HepG2 (cell line): ENCODE measurements around the gene CYB5D1. TPM values are rescaled to one million over a fixed set of nuclear protein-coding genes. Genes with fewer than 3 reads are reported as not detected.

ENCODE experiments used
- CEBPB ChIP-seq: IDR thresholded peaks from 2 replicates; pipeline ENCODE4 v1.6.1; 2011; ENCODE audit warnings: low read depth, low read length, improper control_type of control experiment, borderline replicate concordance
- EP300 ChIP-seq, 3 experiments: sonication (generic) in 1 of 3; formaldehyde crosslinking in 1 of 3; IDR thresholded peaks; 2 replicates each; pipeline versions ENCODE4 v1.5.1 to v1.6.1; 2011 to 2020; ENCODE audit warnings: low read depth in 2 of 3, low read length in 2 of 3, borderline replicate concordance in 1 of 3, improper control_type of control experiment in 1 of 3, mild to moderate bottlenecking in 1 of 3, missing genetic modification reagents in 1 of 3, moderate library complexity in 1 of 3
- HIVEP1 ChIP-seq: sonication (generic); formaldehyde crosslinking; IDR thresholded peaks from 2 replicates; pipeline ENCODE4 v1.4.0; 2020; ENCODE audit warnings: mild to moderate bottlenecking, missing genetic modification reagents
- KDM3A ChIP-seq: IDR thresholded peaks from 2 replicates; pipeline ENCODE4 v1.6.1; 2018; ENCODE audit warnings: low read depth, missing compliant biosample characterization
- MEIS1 ChIP-seq: sonication (generic); formaldehyde crosslinking; IDR thresholded peaks from 2 replicates; pipeline ENCODE4 v1.9.0; 2021; ENCODE audit warnings: mild to moderate bottlenecking, missing genetic modification reagents, moderate library complexity, borderline replicate concordance
- REL ChIP-seq: sonication (generic); formaldehyde crosslinking; conservative IDR thresholded peaks from 2 replicates; pipeline ENCODE4 v1.8.0; 2022; ENCODE audit warnings: mild to moderate bottlenecking, missing genetic modification reagents, moderate library complexity
- SATB2 ChIP-seq: sonication (generic); formaldehyde crosslinking; IDR thresholded peaks from 2 replicates; pipeline ENCODE4 v1.5.0; 2020; ENCODE audit warnings: missing genetic modification reagents
- ZNF326 ChIP-seq: sonication (generic); formaldehyde crosslinking; IDR thresholded peaks from 2 replicates; pipeline ENCODE4 v1.4.0; 2020; ENCODE audit warnings: missing genetic modification reagents, borderline replicate concordance
- ZNF350 ChIP-seq: sonication (generic); formaldehyde crosslinking; IDR thresholded peaks from 2 replicates; pipeline ENCODE4 v1.4.0; 2020; ENCODE audit warnings: mild to moderate bottlenecking, low read depth, missing genetic modification reagents, borderline replicate concordance
- ZNF572 ChIP-seq: sonication (generic); formaldehyde crosslinking; IDR thresholded peaks from 2 replicates; pipeline ENCODE4 v1.5.1; 2020; ENCODE audit warnings: mild to moderate bottlenecking, missing genetic modification reagents
- ZSCAN29 ChIP-seq: sonication (generic); formaldehyde crosslinking; conservative IDR thresholded peaks from 2 replicates; pipeline ENCODE4 v1.4.0; 2020; ENCODE audit warnings: mild to moderate bottlenecking, missing genetic modification reagents
- polyA plus RNA-seq, 8 experiments: library from polyadenylated mRNA; depleted of rRNA in 3 of 8; stranded (reverse) in 7 of 8; unstranded in 1 of 8; fragments of >200 nt; fragmentation: Illumina TruSeq in 4 of 8; extraction: Trizol in 4 of 8; gene quantifications; 2 replicates each; pipeline versions ENCODE4 v1.2.1 to v1.2.3, GENCODE V29; 2011 to 2016; ENCODE audit warnings: low read depth in 4 of 8, missing spikeins in 1 of 8, mixed read lengths in 1 of 8; ENCODE audit not compliant: insufficient read depth in 1 of 8
- total RNA-seq, 5 experiments: library from RNA; depleted of rRNA; stranded (reverse); fragments of >200 nt; fragmentation: Illumina TruSeq; extraction: Trizol; gene quantifications; 2 replicates each; pipeline ENCODE4 v1.2.3, GENCODE V29; 2016; ENCODE audit warnings: low read depth in 1 of 5
- TF ChIP-seq, protein P1 (sequence below): sonication (generic); formaldehyde crosslinking; conservative IDR thresholded peaks from 2 replicates; pipeline ENCODE4 v1.4.0; 2020; ENCODE audit warnings: missing genetic modification reagents
- TF ChIP-seq, protein P2 (sequence below): sonication (generic); formaldehyde crosslinking; conservative IDR thresholded peaks from 2 replicates; pipeline ENCODE4 v1.4.0; 2020; ENCODE audit warnings: missing genetic modification reagents
- TF ChIP-seq, protein P3 (sequence below): sonication (generic); formaldehyde crosslinking; IDR thresholded peaks from 2 replicates; pipeline ENCODE4 v1.4.0; 2020; ENCODE audit warnings: missing genetic modification reagents
- TF ChIP-seq, protein P4 (sequence below): IDR thresholded peaks from 2 replicates; pipeline ENCODE4 v1.6.1; 2016; ENCODE audit warnings: low read depth, control low read depth
- TF ChIP-seq, protein P5 (sequence below): sonication (generic); formaldehyde crosslinking; IDR thresholded peaks from 2 replicates; pipeline ENCODE4 v1.5.0; 2020; ENCODE audit warnings: mild to moderate bottlenecking, missing genetic modification reagents, borderline replicate concordance

Gene CYB5D1
- total and polyA plus RNA-seq, 2 of the 13 experiments (the other 11 are each of a cell fraction or from before 2014, with no cell fraction given) = 8.9 to 17.0 TPM

DNA sequence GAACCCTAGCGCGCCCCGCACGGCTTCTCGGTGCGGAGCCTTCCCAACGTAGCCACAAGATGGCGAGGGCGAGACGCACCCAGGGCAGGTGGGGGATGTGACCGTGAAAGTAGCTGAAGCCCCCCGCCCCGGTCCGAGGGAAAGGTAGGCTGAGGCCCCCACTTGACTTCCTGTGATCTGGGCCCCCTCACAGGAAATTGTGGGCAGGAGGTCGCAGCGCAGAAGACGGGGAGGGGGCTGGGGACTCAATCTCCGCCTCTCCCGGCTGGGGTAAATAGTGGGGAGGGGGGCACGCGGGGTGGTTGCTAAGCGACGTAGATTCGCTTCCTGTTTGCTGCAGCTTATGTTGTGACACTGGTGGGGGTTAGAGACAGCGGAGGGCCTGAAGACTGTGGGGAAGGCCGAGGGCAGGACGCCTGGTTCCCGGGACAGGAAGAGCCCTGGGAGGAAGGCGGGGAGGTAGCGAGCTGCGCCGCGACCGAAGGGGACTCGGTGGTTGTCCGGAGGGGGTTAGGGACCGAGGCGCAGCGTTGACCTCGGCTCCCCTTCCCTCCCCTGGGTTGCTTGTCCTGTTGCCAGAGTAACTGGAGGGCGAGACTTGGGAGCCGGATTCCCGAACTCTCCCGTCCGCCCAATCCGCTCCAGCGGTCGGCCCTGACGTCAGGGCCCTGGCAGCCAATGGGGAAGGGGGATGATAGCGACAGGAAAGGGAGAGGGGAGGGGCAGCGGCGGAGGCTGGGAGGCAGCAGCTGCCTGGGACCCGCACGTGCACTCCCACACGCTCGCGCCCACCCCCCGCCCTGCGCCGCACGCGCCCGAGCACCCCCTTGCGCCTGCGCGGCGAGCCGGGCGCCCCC is 22.6 kb upstream of the CYB5D1 start (continued):
- TF ChIP-seq, protein P1, sequence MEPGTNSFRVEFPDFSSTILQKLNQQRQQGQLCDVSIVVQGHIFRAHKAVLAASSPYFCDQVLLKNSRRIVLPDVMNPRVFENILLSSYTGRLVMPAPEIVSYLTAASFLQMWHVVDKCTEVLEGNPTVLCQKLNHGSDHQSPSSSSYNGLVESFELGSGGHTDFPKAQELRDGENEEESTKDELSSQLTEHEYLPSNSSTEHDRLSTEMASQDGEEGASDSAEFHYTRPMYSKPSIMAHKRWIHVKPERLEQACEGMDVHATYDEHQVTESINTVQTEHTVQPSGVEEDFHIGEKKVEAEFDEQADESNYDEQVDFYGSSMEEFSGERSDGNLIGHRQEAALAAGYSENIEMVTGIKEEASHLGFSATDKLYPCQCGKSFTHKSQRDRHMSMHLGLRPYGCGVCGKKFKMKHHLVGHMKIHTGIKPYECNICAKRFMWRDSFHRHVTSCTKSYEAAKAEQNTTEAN (CRISPR knock-in tag) = peak; percentile 50; the same call in 1 of the 2 replicates
- TF ChIP-seq, protein P2, sequence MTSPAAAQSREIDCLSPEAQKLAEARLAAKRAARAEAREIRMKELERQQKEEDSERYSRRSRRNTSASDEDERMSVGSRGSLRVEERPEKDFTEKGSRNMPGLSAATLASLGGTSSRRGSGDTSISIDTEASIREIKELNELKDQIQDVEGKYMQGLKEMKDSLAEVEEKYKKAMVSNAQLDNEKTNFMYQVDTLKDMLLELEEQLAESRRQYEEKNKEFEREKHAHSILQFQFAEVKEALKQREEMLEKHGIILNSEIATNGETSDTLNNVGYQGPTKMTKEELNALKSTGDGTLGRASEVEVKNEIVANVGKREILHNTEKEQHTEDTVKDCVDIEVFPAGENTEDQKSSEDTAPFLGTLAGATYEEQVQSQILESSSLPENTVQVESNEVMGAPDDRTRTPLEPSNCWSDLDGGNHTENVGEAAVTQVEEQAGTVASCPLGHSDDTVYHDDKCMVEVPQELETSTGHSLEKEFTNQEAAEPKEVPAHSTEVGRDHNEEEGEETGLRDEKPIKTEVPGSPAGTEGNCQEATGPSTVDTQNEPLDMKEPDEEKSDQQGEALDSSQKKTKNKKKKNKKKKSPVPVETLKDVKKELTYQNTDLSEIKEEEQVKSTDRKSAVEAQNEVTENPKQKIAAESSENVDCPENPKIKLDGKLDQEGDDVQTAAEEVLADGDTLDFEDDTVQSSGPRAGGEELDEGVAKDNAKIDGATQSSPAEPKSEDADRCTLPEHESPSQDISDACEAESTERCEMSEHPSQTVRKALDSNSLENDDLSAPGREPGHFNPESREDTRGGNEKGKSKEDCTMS (CRISPR knock-in tag) = no peak
- TF ChIP-seq EP300 (IDR thresholded peaks at IDR 0.05; ENCODE audit: low read depth in 2 of 2, low read length in 2 of 2) (0 out of 4 replicates have a peak, but pooled peaks have one; percentile 3 to 25), EP300 (CRISPR knock-in tag; IDR thresholded peaks at IDR 0.05; ENCODE audit: borderline replicate concordance) (0 out of 2 replicates have a peak, but pooled peaks have one; percentile 28), HIVEP1 (CRISPR knock-in tag) (peak; percentile 83; the same call in 1 of the 2 replicates), ZNF572 (CRISPR knock-in tag) (0 out of 2 replicates have a peak, but pooled peaks have one; percentile 60), MEIS1 (CRISPR knock-in tag) (peak; percentile 13; the same call in 1 of the 2 replicates), REL (CRISPR knock-in tag) (0 out of 2 replicates have a peak, but pooled peaks have one; percentile 33), KDM3A (CRISPR knock-in tag) (peak; percentile 58; the same call in 1 of the 2 replicates), ZSCAN29 (0 out of 2 replicates have a peak, but pooled peaks have one; percentile 45), ZNF326 (CRISPR knock-in tag) (no peak), CEBPB (0 out of 2 replicates have a peak, but pooled peaks have one; percentile 4), ZNF350 (CRISPR knock-in tag) (peak; percentile 62; the same call in 1 of the 2 replicates), SATB2 (CRISPR knock-in tag) (no peak)
- TF ChIP-seq, protein P3, sequence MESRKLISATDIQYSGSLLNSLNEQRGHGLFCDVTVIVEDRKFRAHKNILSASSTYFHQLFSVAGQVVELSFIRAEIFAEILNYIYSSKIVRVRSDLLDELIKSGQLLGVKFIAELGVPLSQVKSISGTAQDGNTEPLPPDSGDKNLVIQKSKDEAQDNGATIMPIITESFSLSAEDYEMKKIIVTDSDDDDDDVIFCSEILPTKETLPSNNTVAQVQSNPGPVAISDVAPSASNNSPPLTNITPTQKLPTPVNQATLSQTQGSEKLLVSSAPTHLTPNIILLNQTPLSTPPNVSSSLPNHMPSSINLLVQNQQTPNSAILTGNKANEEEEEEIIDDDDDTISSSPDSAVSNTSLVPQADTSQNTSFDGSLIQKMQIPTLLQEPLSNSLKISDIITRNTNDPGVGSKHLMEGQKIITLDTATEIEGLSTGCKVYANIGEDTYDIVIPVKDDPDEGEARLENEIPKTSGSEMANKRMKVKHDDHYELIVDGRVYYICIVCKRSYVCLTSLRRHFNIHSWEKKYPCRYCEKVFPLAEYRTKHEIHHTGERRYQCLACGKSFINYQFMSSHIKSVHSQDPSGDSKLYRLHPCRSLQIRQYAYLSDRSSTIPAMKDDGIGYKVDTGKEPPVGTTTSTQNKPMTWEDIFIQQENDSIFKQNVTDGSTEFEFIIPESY (CRISPR knock-in tag) = peak; percentile 40; the same call in 1 of the 2 replicates
- TF ChIP-seq, protein P4, sequence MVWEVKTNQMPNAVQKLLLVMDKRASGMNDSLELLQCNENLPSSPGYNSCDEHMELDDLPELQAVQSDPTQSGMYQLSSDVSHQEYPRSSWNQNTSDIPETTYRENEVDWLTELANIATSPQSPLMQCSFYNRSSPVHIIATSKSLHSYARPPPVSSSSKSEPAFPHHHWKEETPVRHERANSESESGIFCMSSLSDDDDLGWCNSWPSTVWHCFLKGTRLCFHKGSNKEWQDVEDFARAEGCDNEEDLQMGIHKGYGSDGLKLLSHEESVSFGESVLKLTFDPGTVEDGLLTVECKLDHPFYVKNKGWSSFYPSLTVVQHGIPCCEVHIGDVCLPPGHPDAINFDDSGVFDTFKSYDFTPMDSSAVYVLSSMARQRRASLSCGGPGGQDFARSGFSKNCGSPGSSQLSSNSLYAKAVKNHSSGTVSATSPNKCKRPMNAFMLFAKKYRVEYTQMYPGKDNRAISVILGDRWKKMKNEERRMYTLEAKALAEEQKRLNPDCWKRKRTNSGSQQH (CRISPR knock-in tag) = no peak
- TF ChIP-seq, protein P5, sequence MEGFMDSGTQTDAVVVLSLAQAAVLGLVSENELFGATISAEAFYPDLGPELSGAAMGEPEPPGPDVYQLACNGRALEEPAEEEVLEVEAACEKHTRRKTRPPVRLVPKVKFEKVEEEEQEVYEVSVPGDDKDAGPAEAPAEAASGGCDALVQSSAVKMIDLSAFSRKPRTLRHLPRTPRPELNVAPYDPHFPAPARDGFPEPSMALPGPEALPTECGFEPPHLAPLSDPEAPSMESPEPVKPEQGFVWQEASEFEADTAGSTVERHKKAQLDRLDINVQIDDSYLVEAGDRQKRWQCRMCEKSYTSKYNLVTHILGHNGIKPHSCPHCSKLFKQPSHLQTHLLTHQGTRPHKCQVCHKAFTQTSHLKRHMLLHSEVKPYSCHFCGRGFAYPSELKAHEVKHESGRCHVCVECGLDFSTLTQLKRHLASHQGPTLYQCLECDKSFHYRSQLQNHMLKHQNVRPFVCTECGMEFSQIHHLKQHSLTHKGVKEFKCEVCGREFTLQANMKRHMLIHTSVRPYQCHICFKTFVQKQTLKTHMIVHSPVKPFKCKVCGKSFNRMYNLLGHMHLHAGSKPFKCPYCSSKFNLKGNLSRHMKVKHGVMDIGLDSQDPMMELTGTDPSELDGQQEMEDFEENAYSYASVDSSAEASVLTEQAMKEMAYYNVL (CRISPR knock-in tag) = 0 out of 2 replicates have a peak, but pooled peaks have one; percentile 49
